OCI-LY7 (cell line): ENCODE measurements around the gene CTDSPL.

ENCODE experiments used
- CTCF ChIP-seq: fragments of 200-600 bp; sonication (generic); conservative IDR thresholded peaks from 2 replicates; pipeline ENCODE4 v1.5.1; 2014; ENCODE audit warnings: mild to moderate bottlenecking, antibody characterized with exemption, low read length, moderate library complexity, mixed read lengths
- EZH2phosphoT487 ChIP-seq: fragments of 200-600 bp; sonication (generic); IDR thresholded peaks from 2 replicates; pipeline ENCODE4 v1.6.1; 2018; ENCODE audit warnings: low read depth, borderline replicate concordance, mild to moderate bottlenecking, mixed run types, antibody characterized with exemption, low read length, moderate library complexity, mixed read lengths

- TF ChIP-seq CTCF: no peak
- no peak for TF ChIP-seq EZH2phosphoT487
These were observed 88.2 kb downstream of the CTDSPL start for GRCh38 chr3:37949866-37950265.
